HepG2 (cell line): ENCODE results near the gene BCL7A. TPM values are rescaled to one million over a fixed set of nuclear protein-coding genes. Genes with fewer than 3 reads are reported as not detected.

Source experiments
- AKAP8 ChIP-seq: sonication (generic); formaldehyde crosslinking; IDR thresholded peaks from 2 replicates; pipeline ENCODE4 v1.5.1; 2020; ENCODE audit warnings: mild to moderate bottlenecking, missing genetic modification reagents
- GATA4 ChIP-seq: sonication (generic); IDR thresholded peaks from 2 replicates; pipeline ENCODE4 v1.6.1; 2016; ENCODE audit warnings: antibody characterized with exemption, low read depth, borderline replicate concordance
- HDAC6 ChIP-seq: fragments of 200-600 bp; sonication (generic); IDR thresholded peaks from 2 replicates; pipeline ENCODE4 v1.7.0; 2017; ENCODE audit warnings: mild to moderate bottlenecking, antibody characterized with exemption, low read length, low read depth
- KDM5A ChIP-seq: fragments of 200-600 bp; sonication (generic); IDR thresholded peaks from 2 replicates; pipeline ENCODE4 v1.7.0; 2018; ENCODE audit warnings: antibody characterized with exemption, mild to moderate bottlenecking, low read length, borderline replicate concordance
- PATZ1 ChIP-seq: sonication (generic); formaldehyde crosslinking; IDR thresholded peaks from 2 replicates; pipeline ENCODE4 v1.4.0; 2020; ENCODE audit warnings: missing genetic modification reagents
- RBAK ChIP-seq: sonication (generic); formaldehyde crosslinking; IDR thresholded peaks from 2 replicates; pipeline ENCODE4 v1.5.1; 2020; ENCODE audit warnings: mild to moderate bottlenecking, missing genetic modification reagents
- RFX3 ChIP-seq: IDR thresholded peaks from 2 replicates; pipeline ENCODE4 v1.6.1; 2016; ENCODE audit warnings: missing biosample characterization, missing genetic modification reagents
- TRIM24 ChIP-seq: sonication (generic); formaldehyde crosslinking; IDR thresholded peaks from 2 replicates; pipeline ENCODE4 v1.8.0; 2022; ENCODE audit warnings: mild to moderate bottlenecking, missing genetic modification reagents
- ZBTB7B ChIP-seq: sonication (generic); formaldehyde crosslinking; IDR thresholded peaks from 2 replicates; pipeline ENCODE4 v1.4.0; 2020; ENCODE audit warnings: missing genetic modification reagents
- ZNF10 ChIP-seq: sonication (generic); formaldehyde crosslinking; IDR thresholded peaks from 2 replicates; pipeline ENCODE4 v1.4.0; 2020; ENCODE audit warnings: mild to moderate bottlenecking, low read depth, missing genetic modification reagents, borderline replicate concordance
- ZNF317 ChIP-seq: sonication (generic); formaldehyde crosslinking; IDR thresholded peaks from 2 replicates; pipeline ENCODE4 v1.5.0; 2020; ENCODE audit warnings: mild to moderate bottlenecking, missing genetic modification reagents
- ZNF318 ChIP-seq: sonication (generic); formaldehyde crosslinking; IDR thresholded peaks from 2 replicates; pipeline ENCODE4 v1.4.0; 2020; ENCODE audit warnings: mild to moderate bottlenecking, missing genetic modification reagents
- ZNF432 ChIP-seq: sonication (generic); formaldehyde crosslinking; IDR thresholded peaks from 2 replicates; pipeline ENCODE4 v1.5.0; 2020; ENCODE audit warnings: missing genetic modification reagents, mild to moderate bottlenecking, borderline replicate concordance
- ZNF75D ChIP-seq: sonication (generic); formaldehyde crosslinking; IDR thresholded peaks from 2 replicates; pipeline ENCODE4 v1.8.1; 2023; ENCODE audit warnings: missing genetic modification reagents, mild to moderate bottlenecking, borderline replicate concordance
- ZNF761 ChIP-seq: sonication (generic); formaldehyde crosslinking; conservative IDR thresholded peaks from 2 replicates; pipeline ENCODE4 v1.4.0; 2020; ENCODE audit warnings: mild to moderate bottlenecking, missing genetic modification reagents
- polyA plus RNA-seq, 8 experiments: library from polyadenylated mRNA; depleted of rRNA in 3 of 8; stranded (reverse) in 7 of 8; unstranded in 1 of 8; fragments of >200 nt; fragmentation: Illumina TruSeq in 4 of 8; extraction: Trizol in 4 of 8; gene quantifications; 2 replicates each; pipeline versions ENCODE4 v1.2.1 to v1.2.3, GENCODE V29; 2011 to 2016; ENCODE audit warnings: low read depth in 4 of 8, missing spikeins in 1 of 8, mixed read lengths in 1 of 8; ENCODE audit not compliant: insufficient read depth in 1 of 8
- total RNA-seq, 5 experiments: library from RNA; depleted of rRNA; stranded (reverse); fragments of >200 nt; fragmentation: Illumina TruSeq; extraction: Trizol; gene quantifications; 2 replicates each; pipeline ENCODE4 v1.2.3, GENCODE V29; 2016; ENCODE audit warnings: low read depth in 1 of 5
- TF ChIP-seq, protein P1 (sequence below): sonication (generic); formaldehyde crosslinking; IDR thresholded peaks from 2 replicates; pipeline ENCODE4 v1.5.0; 2020; ENCODE audit warnings: mild to moderate bottlenecking, missing genetic modification reagents

Gene BCL7A
- total and polyA plus RNA-seq, 2 of the 13 experiments (the other 11 are each of a cell fraction or from before 2014, with no cell fraction given) = 4.1 to 6.2 TPM

DNA sequence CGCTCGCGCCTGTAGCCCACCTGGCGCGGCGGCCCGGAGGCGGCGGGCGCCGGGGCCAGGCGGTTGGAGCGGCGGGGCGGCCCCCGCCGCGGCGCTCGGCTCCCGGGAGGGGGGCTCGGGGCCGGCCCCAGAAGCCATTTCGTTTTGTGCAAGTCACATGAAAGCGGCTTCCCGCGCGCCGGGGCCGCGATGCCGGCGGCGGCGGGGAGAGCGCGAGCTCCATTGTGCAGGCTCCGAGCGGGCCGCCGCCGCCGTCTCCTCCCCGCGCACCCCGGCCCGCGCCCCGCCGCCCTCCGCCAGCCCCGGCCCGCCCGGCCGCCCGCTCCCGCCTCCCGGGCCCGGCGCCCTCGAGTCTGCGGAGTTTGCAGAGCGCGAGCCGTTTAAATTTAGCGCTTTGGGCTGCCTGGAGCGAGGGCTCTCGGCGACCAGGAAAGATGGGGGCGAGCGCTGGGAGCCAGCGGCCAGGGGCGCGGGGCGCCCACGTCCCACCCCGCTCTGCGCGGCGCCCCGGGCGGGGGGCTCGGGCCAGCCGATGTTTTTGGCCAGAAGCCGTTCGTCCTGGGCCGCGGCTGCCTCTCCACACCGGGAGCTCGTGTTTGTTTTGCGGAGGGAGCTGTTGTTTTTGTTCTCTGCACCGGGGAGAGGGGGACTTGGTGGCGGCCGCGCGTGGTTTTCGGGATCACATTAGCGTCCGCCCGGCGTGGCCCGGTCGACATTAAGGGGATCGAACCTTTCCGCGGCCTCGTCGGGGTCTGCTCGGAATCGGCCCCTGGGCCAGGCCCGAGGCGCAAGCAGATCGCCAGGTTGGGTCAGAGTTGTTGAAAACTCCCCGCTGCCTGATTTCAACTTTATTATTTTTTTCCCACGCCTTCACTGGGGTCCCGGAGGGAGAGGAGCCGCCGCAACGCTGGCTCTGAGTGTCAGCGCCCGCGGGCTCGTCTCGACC is 982 bp downstream of the BCL7A start (continued):
- TF ChIP-seq RBAK (CRISPR knock-in tag) = no peak
- TF ChIP-seq TRIM24 = no peak
- no peak for TF ChIP-seq AKAP8
- TF ChIP-seq ZNF10 (CRISPR knock-in tag) = no peak
- TF ChIP-seq ZNF318 (CRISPR knock-in tag) = no peak
- no peak for TF ChIP-seq PATZ1 (CRISPR knock-in tag)
- TF ChIP-seq ZNF432 (CRISPR knock-in tag) = no peak
- no peak for TF ChIP-seq ZBTB7B (CRISPR knock-in tag)
- TF ChIP-seq, protein P1, sequence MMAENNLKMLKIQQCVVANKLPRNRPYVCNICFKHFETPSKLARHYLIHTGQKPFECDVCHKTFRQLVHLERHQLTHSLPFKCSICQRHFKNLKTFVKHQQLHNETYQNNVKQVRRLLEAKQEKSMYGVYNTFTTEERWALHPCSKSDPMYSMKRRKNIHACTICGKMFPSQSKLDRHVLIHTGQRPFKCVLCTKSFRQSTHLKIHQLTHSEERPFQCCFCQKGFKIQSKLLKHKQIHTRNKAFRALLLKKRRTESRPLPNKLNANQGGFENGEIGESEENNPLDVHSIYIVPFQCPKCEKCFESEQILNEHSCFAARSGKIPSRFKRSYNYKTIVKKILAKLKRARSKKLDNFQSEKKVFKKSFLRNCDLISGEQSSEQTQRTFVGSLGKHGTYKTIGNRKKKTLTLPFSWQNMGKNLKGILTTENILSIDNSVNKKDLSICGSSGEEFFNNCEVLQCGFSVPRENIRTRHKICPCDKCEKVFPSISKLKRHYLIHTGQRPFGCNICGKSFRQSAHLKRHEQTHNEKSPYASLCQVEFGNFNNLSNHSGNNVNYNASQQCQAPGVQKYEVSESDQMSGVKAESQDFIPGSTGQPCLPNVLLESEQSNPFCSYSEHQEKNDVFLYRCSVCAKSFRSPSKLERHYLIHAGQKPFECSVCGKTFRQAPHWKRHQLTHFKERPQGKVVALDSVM = no peak
- TF ChIP-seq ZNF75D = no peak
- TF ChIP-seq HDAC6 = no peak
- TF ChIP-seq ZNF761 (CRISPR knock-in tag) = 0 out of 2 replicates have a peak, but pooled peaks have one; percentile 27
- no peak for TF ChIP-seq GATA4
- no peak for TF ChIP-seq RFX3
- 0 out of 2 replicates have a peak, but pooled peaks have one; percentile 22 for TF ChIP-seq ZNF317
- TF ChIP-seq KDM5A = no peak
